DMS153 treated with DMSO at 0.1 percent for 48 hours (cell line): ENCODE measurements around the gene FEN1.

Source experiments
- DNase-seq: peaks from one replicate; lab custom pipeline; 2025; ENCODE audit not compliant: unreplicated experiment; lab: John Stamatoyannopoulos, UW

Gene FEN1

DNA sequence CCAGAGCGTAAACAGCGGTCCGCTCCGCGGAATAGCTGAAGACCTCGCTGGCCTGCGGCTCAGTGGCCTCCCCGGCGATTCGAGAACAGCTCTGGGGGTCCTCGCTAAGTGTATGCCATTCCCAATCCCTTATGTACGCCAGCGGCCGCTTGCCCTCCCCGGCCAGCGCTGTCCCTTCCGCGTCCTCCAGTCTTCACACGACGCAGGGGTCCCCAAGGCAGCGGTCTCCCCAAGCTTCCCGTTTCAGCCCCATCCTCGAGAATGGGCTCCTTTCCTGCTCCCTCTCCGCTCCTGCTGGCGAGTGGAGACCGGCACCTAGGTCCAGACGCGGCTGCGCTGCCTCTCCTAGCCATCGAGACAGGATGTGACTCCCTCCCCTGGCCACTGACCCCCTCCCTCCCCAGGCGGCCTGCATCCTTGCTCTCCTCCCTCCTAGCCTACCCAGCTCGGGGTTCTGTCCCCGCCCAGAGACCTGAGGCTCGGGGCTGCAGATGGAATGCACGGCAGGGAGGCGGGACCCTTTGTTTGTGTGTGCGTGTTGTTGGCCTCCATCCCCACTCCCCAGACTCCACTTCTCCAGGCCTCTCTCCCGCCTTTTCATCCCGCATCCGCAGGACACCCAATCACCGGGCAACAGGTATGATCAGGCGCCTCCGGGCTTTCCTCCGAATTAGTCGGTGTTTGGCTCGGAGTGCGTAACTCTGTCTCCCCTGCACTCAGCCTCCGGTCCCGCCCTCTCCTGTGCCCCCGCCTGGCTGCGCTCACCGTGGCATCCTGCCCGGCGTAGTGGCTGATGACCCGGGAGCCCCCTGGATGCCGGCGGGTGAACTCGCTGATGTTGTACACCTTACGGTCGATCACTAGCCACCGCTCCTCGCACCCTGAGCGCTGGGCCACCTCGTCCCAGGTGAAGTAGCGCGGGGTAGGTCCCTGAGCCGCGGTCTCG, 23.4 kb downstream of the FEN1 start:
- DNase-seq: peak; percentile 78

DNA sequence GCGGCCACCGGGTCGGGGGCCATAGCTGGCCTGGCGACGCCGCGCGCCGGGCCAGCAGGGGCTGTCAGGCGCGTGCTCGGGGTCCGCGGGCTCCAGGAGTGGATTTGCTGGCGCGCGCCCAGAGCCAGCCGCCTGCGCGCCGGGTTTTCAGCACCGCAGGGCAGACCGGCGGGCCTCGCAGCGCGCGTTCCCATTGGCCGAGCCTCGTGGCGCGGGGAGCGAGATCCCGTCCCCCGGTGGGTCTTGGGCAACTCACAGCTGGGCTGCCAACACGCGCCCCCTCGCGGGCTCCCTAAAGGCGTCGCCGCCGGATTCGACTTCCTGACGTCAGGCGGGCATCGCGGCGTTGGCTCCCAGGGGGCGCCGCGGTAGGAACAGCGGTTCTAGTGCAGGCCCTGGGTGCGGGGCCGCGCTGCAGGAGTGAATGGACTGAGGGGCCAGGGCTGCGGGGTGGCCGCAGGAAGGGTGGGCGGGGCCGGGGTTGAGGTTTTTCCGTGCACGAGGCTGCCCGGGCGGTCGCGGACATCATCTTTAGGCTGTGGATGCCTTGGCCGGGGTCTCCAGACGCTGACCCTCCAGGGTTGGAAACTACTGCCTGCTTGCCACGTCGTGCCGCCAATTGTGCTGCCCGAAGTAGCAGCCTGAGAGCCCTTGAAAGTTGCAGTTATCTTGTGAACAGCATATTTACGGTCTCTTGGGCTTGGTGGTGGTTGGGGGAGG, 24.2 kb downstream of the FEN1 start, which contains the start of gene FADS1:
Gene FADS1 (minus strand): TSS at position 268 of the 720 bp plus-strand sequence. CDS start 74 bp downstream, at position 194.
- peak; percentile 88 for DNase-seq

DNA sequence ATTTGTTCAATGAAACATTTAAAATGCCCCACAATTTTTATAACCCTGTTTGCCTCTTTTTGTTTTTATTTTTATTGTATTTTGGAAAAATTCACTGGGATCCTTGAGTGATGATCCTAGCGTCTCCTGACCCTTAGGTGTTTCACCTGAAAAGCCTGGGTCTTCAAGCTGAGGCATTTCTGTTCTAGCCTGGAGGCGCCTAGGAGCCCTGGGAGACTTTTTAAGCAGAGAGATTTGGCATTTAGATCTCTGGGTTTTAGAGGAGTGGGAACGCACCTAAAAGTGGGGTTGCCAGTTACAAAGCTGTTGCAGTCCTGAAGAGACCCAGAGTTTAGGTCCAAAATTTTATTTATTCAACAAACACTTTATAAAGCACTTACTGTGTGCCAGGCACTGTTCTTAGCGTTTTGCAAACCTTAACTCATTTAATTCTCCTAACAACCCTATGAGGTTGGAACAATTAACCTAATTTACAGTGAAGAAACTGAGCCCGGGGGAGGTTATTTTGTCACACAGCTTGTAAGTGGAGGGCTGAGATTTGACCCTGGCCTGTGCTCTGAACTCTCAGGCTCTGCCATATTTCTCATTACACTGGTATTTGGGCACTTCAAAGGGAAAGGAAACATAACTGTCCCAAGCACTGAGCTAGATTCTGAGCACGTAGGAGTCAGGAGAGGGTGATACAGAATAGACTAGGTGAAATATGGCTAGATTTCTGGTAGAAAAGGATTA, 24.9 kb downstream of the FEN1 start:
- no peak for DNase-seq

DNA sequence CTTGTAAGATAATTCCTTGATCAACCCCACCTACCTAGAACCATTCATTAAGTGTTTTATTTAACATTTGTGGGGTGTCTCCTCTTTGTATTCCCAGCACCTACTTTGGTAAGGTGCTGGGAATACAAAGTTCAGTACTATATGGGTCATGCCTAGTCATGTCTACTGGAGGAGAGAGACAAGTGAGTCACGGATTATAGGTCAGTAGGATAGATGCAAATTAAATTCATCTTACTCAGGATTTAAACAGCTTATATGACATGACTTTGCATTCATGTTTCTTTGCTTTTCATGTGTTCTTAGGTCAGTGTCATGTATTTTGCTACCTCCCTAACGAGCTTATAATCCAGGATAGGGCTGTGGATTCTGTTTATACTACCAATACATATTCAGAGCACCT, 27.5 kb downstream of the FEN1 start:
- DNase-seq: no peak

DNA sequence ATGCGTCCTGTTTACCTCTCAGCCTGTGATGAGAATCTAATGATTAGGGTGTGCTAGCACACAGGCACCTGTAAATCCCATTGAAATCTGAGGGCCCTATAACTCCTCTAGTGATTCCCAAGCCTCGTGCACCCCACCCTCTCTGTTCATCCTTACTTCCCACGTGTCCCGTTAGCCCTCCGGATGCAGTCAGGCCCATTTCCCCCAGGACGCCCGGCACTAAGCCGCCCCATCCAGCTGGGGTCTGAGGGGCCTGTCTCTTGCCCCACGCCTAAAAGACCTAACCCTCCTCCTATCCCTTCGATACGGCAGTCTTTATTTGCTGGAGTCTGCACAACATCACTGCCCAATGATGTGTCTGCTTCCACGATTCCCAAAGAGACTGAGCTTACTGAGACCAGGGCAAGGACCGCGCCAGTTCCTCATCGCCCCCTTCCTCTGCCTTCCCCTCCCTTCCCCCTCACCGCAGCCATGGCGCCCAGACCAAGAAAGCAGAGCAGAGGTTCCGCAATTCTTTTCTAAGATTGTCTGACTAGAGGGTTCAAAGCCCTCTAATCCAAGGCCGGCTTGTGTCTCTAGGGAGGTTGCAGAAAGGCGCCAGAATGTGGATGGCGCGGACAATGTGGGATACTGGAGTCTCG, 34.3 kb downstream of the FEN1 start:
- DNase-seq: peak; percentile 48

DNA sequence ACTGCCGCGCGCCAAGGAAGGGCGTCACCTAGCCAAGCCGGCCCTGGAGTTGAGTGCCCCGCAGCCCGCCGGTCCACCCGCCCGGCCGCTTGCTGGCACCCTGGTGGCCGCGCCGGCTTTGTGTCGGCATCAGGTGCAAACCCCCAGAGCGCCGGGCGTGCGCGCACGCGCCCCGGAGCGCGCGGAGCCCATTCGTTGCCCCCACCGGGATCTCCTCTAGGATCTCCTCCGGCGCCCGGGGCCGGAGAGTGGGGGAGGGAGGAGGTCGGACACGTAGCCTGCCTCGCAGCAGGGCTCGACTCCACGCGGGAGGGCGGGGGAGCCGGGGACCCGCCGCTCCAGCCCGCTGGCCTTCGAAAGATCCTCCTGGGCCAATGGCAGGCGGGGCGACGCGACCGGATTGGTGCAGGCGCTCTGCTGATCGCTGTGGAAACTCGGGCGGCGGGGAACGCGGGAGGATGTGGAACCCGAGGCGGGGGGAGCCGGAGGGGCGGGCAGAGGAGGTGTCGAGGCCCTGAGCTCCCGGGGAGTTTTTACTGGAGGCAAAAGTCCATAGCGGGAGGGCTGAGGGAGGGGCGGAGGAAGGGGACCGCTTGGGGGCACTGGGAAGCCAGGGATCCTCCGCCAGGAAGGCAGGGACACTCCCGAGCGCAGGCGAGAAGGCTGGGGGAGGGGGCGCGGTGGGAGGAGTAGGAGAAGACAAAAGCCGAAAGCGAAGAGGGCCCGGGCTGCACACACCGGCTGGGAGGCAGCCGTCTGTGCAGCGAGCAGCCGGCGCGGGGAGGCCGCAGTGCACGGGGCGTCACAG, 35.1 kb downstream of the FEN1 start, which contains the start of gene FADS2:
Gene FADS2 (plus strand): TSS at position 730 of the 808 bp plus-strand sequence. CDS start 91 bp downstream, outside the sequence.
- peak; percentile 84 for DNase-seq

DNA sequence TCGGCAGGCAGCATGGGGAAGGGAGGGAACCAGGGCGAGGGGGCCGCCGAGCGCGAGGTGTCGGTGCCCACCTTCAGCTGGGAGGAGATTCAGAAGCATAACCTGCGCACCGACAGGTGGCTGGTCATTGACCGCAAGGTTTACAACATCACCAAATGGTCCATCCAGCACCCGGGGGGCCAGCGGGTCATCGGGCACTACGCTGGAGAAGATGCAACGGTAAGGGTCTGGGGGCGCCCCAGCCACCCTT, 35.6 kb downstream of the FEN1 start:
- DNase-seq: no peak

DNA sequence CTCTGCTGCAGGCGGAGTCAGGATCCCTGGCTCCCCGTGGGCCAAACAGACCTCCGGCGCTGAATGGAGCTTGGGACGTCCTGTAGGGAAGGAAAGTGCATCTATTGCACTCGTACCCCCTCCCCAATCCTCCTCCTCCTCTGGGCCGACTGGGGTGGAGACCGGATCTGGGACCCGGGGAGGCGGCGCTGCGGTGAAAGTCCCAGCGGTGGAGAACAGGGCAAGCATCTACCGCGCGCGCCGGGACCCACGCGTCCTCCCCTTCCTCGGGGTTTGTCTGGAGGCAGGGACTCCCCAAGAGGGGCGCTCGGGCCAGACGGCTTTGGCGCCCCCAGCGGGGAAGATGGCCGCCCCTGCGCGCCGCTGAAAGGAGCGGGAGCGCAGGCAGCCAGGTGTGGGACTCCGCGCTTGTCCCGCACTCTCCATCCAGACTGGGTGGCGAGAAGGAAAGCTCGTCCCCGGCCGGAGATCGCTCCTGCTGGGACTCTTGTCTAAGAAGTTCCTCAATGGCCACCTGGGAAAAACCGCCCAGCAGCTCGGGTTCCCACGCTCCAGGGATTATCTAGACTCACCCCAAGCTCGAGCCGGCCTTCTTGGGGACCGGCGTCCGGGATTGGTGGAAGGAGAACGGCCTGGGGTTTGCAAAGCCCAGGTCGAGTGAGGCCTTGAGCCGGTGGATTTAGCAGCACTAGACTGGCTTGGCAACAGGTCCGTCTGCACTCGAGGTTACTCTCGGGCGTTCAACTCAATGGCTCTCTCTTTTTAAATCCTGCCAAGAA, 36.1 kb downstream of the FEN1 start:
- DNase-seq: peak; percentile 40

DNA sequence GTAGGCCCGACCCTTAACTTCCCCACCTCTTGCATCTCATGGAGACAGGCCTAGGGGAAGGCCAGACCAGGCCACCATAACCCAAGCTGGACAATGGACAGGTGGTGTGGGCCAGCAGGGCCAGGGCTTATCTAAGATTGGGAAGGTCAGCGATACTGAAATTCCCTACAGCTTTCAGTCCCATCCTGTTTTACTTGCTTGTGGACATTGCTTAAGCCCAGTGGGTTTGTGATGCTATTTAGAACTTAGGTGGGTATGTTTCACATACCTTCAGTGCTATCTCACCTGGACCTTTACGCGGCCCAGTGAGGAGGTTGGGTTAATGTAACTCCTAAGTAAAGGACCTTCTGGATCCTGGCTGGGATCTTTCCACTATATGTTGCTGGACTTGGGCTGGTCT, 37.1 kb downstream of the FEN1 start:
- no peak for DNase-seq

DNA sequence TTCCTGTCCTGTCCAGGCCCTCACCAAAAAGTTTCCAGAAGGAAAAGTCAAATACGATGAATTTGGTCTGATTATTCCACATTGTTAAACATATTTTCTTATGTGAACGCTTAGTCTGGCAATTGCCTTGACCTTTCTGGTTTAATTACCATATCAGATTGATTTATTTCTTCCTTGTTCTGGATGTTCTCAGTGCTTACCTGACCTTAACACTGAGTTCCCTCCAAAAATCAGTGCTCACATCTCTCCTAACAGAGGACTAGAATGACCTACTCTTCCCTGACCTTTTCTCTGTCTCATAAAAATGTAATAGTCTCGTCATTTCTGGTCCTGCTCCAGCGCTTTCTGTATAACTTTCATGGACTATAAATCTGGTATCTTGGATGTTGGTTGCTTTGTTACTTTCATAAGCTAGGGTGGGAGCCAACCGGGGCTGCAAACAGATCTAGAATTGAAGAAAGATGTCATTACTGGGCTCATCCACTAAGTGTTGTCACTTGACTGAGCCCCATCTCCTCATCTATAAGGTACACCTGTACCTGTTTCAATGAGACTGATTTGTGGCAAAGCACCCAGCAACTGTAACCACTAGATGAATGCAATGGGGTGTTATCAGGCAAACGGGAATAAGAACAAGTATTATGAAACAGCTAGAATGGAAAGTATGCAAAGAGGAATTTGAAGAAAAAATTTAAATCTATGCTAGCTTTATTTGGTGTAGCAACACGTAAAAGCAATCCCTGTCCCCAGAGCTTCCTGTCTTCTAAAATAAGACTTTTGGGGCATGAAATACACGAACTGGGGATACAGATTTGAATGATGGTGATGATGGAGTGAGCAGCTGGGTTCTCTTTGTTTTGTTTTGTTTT, 37.8 kb downstream of the FEN1 start:
- no peak for DNase-seq

DNA sequence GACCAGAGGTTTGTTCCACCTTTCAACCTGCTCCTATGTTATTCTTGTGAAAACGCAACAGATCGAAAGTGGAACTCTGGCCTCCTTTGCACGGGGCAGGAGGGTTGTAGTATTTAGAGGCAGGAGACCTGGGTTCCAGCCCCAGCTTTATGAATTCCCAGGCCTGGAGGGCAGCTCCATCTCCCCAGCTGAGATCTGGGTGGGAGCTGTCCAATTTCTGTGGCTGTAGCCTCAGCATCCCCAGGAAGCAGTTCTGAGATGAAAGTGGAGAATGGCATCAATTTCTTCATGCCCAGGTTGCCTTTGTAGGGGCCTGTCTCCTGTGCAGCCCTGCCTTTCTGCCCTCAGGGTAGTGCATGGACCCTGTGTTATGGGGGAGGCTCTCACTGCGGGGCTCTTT, 39.5 kb downstream of the FEN1 start:
- DNase-seq: no peak

DNA sequence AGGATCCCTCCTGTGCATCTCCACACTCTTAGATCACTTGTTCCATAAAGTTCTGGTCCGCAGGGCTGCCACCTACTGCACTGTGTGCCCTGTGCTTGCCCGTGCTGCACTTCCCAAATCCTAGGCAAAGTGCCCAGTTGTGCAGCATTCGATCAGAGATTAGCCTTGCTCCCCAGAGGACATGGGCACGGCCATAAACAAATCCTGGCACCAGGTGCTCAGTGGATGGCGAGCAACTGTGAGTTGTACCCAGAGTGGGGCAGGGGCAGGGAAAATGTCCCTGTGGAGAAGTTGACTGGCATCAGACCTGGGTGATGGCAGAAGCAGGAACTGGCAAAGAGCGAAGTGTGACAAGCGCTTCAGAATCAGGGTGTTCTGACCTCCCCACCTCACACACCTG, 40.0 kb downstream of the FEN1 start:
- DNase-seq: no peak

DNA sequence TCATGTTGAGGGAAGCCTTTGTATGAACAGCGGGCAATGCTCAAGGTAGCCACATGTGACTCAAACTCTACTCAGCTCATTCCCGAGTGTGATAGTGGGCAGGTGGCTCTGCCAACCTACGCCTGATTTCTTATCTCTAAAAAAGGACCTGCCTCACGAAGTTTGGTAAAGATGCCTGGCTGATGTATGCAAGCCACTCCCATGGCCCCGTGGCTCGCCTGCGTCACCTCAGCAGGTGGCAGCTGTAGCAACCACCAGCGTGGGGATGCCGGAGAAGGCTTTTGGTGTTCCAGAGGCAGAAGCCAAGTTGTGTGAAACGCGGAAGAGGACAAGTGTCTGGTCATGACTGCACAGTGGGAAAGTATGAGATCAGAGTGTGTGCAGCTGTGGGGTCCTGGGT, 40.8 kb downstream of the FEN1 start:
- DNase-seq: no peak

DNA sequence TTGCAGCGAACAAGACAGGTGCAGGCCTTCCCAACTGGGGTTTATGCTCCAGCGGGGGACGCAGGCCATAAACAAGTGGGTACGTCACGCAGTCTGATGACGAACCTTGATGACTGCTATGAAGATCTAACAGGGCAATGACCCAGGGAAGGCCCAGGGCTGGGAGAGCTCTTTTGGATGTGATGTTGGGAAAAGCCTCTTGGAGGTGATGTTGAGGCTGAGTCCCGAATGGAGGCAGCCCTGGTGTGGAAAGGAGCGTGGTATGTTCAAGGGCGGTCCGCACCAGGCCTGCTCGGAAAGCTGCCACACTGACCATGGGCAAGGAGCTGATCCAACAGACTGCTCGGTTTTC, 41.2 kb downstream of the FEN1 start:
- DNase-seq: no peak

DNA sequence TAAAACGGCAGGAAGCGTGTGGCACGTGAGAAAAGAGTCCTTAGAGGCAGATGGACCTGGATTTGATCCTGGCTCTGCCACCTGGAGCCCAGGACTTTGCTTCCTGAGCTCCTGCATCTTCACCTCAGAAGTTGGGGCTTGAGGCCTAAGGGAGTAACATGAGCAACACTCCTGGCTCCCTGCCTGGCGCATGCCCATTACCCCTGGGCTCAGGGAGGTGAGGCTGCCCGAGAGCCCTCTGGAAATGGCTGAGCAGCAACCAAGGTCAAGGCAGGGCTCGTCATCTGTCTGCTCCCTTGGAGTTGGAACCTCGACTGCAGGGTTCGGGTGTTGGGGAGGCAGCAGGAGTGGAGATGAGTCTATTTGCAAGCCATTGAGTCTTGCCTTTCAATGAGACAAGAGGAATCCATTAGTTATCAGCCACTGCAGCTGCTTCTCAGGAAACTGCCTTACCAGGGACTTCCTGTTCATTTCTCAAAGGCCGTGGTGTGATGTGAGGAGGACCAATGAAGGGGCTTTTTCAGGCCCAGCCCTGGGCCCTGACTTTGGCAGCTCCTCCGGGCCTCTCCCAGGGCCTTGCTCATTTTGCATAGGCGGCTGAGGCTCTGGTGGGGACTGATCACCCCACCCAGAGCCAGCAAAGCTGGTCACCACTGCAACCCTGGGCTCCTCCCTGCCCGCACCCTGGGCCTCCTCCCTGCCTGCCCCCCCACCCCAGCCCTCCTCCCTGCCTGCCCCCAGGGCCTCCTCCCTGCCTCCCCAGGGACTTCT, 41.8 kb downstream of the FEN1 start:
- DNase-seq: peak; percentile 70

DNA sequence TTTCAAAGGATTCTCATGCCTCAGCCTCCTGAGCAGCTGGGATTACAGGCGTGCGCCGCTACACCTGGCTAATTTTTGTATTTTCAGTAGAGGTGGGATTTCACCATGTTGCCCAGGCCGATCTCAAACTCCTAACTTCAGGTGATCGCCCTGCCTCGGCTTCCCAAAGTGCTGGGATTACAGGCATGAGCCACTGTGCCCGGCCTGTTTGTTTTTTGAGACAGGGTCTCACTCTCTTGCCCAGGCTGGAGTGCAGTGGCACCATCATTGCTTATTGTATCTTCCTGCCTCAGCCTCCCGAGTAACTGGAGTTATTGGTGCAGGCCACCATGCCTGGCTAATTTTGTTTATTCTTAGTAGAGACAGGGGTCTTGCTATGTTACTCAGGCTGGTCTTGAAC, 43.5 kb downstream of the FEN1 start:
- DNase-seq: no peak

DNA sequence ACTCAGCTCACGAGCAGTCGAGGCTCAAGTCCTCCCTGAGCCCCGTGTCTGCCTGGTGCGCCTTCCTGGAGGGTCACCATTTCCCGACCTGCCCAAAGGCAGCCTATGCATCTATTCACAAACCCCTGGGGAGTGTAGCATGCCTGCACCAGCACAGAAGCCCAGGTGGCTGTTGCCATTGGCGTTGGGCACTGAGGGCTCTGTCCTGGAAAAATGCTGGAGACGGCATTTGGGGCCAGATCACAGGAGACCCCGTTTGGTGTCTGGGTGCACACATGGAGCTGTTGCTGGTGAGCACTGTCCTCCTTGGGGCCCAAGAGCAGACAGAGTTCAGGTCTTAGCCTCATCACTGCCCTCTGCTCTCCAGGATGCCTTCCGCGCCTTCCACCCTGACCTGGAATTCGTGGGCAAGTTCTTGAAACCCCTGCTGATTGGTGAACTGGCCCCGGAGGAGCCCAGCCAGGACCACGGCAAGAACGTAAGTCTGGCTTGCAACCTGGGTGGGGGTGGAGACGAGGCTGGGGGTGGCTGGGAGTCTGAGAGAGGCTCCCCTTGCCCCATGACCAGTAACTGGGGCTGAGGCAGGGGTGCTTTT, 44.8 kb downstream of the FEN1 start:
- DNase-seq: no peak

DNA sequence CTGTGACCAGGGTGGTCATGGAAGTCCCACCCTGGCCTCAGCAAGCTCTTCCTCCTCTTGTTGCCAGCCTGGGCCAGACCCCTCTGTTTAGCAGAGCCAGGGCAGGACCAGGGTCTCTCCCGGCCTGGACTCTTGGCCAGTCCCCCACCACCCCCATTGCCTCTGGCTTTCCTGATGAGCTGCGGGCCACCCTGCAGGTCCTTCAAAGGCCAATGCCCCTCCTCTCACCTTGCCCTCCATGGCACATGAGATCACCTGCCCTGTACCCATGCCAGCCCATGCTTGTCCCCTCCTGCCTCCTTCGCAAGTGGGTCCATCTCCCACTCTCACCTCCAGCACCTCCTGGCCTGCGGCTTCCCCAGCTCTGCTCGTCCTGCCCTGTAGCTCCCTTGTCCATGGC, 45.8 kb downstream of the FEN1 start:
- DNase-seq: no peak
